Measurements from ENCODE around the gene TSPAN19. TPM values are rescaled to one million over a fixed set of nuclear protein-coding genes. Genes with fewer than 3 reads are reported as not detected.

The TSPAN19 gene
- total RNA-seq, 1 experiment from 2014 or later, result not detected

- CTCF ChIA-PET, result no interaction called here
- no peak overlapping the region for H3K27ac Mint-ChIP-seq
- POLR2A ChIA-PET, result no interaction called here
Measured at GRCh38 chr12:85065837-85066482, 29.9 kb upstream of the TSPAN19 start.

GRCh38 chr12:85060916-85061315 is 24.8 kb upstream of the TSPAN19 start:
- Mint-ChIP-seq H3K36me3 (no peaks in the 10 kb centered on the region), H3K4me3 (no peak overlapping the region), H3K27ac (no peak overlapping the region), H3K9me3 (no peaks in the 10 kb centered on the region), H3K4me1 (no peaks in the 10 kb centered on the region), H3K27me3 (ENCODE audit: low read depth) (no peaks in the 10 kb centered on the region)
- TF ChIP-seq IRF1 (CRISPR knock-in tag; IDR thresholded peaks at IDR 0.05) (no peak), ZNF263 (CRISPR knock-in tag; IDR thresholded peaks at IDR 0.05; ENCODE audit: low read depth) (no peak), EMX1 (CRISPR knock-in tag; IDR thresholded peaks at IDR 0.05) (no peak), TEAD1 (CRISPR knock-in tag; IDR thresholded peaks at IDR 0.05) (no peak), ZNF121 (CRISPR knock-in tag; IDR thresholded peaks at IDR 0.05) (no peak), PREB (CRISPR knock-in tag; IDR thresholded peaks at IDR 0.05; ENCODE audit: borderline replicate concordance) (no peak), GABPB1 (CRISPR knock-in tag; IDR thresholded peaks at IDR 0.05) (no peak), ZNF512 (CRISPR knock-in tag; IDR thresholded peaks at IDR 0.05; ENCODE audit: borderline replicate concordance) (no peak), AR (CRISPR knock-in tag; IDR thresholded peaks at IDR 0.05) (no peak), E2F1 (CRISPR knock-in tag; IDR thresholded peaks at IDR 0.05) (no peak), ATF6 (CRISPR knock-in tag; IDR thresholded peaks at IDR 0.05) (no peak), JAZF1 (CRISPR knock-in tag; IDR thresholded peaks at IDR 0.05) (no peak)
- ChIA-PET CTCF (interaction anchor here (1.2 kb wide), 1 partner anchor 16 kb away, joined by 5 read pairs; no protein-coding TSS in a partner anchor), POLR2A (no interaction called here)
- ATAC-seq, result no peak
- DNase-seq (ENCODE audit: low spot score), result no peak

More at GRCh38 chr12:85065837-85066482, 29.9 kb upstream of the TSPAN19 start:
- Mint-ChIP-seq H3K9me3 (peaks cover 7% of the 10 kb centered on the region; the same call in 1 of the 2 replicates), H3K36me3 (no peaks in the 10 kb centered on the region), H3K4me3 (no peak overlapping the region), H3K4me1 (no peaks in the 10 kb centered on the region), H3K27me3 (ENCODE audit: low read depth) (no peaks in the 10 kb centered on the region)
- no peak for DNase-seq (ENCODE audit: low spot score)
- no peak for ATAC-seq
- TF ChIP-seq ZNF219 (CRISPR knock-in tag; IDR thresholded peaks at IDR 0.05; ENCODE audit: borderline replicate concordance), result no peak
